HCT116 (cell line): Measurements from ENCODE around the gene FAM193A. TPM values are rescaled to one million over a fixed set of nuclear protein-coding genes. Genes with fewer than 3 reads are reported as not detected.

Source experiments
- ATAC-seq: fragments of 200-7000 bp; cut with Tn5 transposase; 2 replicates; pipeline ENCODE4 v1.9.1; 2020; ENCODE audit warnings: mild to moderate bottlenecking, moderate library complexity
- BruUV-seq: library from RNA; stranded (reverse); fragments of 400-500 nt; replicated peaks from 2 replicates; lab custom pipeline; 2021; lab: Mats Ljungman, UMichigan
- CTCF ChIA-PET: fragments of 300-600 bp; sonication (Branson Sonifier 250); formaldehyde crosslinking; loops from one replicate; lab custom pipeline; 2021; ENCODE audit warnings: antibody characterized with exemption; lab: Charles Lee
- POLR2A ChIA-PET: fragments of 300-600, 350-600 bp; sonication (Branson Sonifier 250); formaldehyde crosslinking; loops from one replicate; lab custom pipeline; 2021; ENCODE audit warnings: antibody characterized with exemption; lab: Charles Lee
- RAD21 ChIA-PET, 2 experiments: fragments of 300-600 bp; sonication (Branson Sonifier 250); formaldehyde crosslinking; loops; one replicate each; lab custom pipeline; 2023; ENCODE audit warnings: low total read pairs in 2 of 2; ENCODE audit not compliant: uncharacterized antibody in 2 of 2, unreplicated experiment in 2 of 2, low non-redundant PET in 1 of 2; lab: Charles Lee
- DNase-seq: peaks from one replicate; pipeline ENCODE4 v3.0.0-alpha.2; 2010; ENCODE audit warnings: low read depth, low spot score
- H2AFZ ChIP-seq: fragments of 200-600 bp; shearing (Covaris generic), sonication (generic); 2 replicates; pipeline ENCODE4 v1.6.1; 2017; ENCODE audit warnings: low read depth, mixed run types, mixed read lengths, antibody characterized with exemption, low read length; ENCODE audit not compliant: poor library complexity, severe bottlenecking
- H3K27ac ChIP-seq: 2 replicates; pipeline ENCODE4 v1.5.1; 2012; ENCODE audit warnings: low read depth, low read length
- H3K27me3 ChIP-seq: fragments of 200-600 bp; sonication (generic); 2 replicates; pipeline ENCODE4 v1.6.1; 2016; ENCODE audit warnings: mixed run types, low read length, mixed read lengths; ENCODE audit not compliant: insufficient read depth
- H3K36me3 ChIP-seq, 2 experiments: fragments of 200-500 bp in 1 of 2; fragments of 200-600 bp in 1 of 2; sonication (Bioruptor generic) in 1 of 2; sonication (generic) in 1 of 2; 2 replicates each; pipeline versions ENCODE4 v1.5.1 to v1.6.1; 2014 to 2016; ENCODE audit warnings: low read length in 2 of 2, inconsistent platforms in 1 of 2, mixed read lengths in 1 of 2, mixed run types in 1 of 2; ENCODE audit not compliant: insufficient read depth in 2 of 2, control insufficient read depth in 1 of 2
- H3K4me1 ChIP-seq, 2 experiments: fragments of 200-600 bp in 1 of 2; sonication (generic) in 1 of 2; 2 replicates each; pipeline versions ENCODE4 v1.5.1 to v1.6.1; 2012 to 2017; ENCODE audit warnings: low read length in 2 of 2, inconsistent platforms in 1 of 2, mild to moderate bottlenecking in 1 of 2, mixed read lengths in 1 of 2, mixed run types in 1 of 2, moderate library complexity in 1 of 2; ENCODE audit not compliant: insufficient read depth in 2 of 2, control insufficient read depth in 1 of 2
- H3K4me2 ChIP-seq: fragments of 200-600 bp; sonication (generic); 2 replicates; pipeline ENCODE4 v1.6.1; 2017; ENCODE audit warnings: mixed run types, low read length, mixed read lengths
- H3K4me3 ChIP-seq, 2 experiments: fragments of 200-600 bp in 1 of 2; sonication (generic) in 1 of 2; replicated peaks in 1 of 2; 2 replicates each; pipeline ENCODE4 v1.5.1; 2011 to 2016; ENCODE audit warnings: low read length in 2 of 2, control low read depth in 1 of 2, low read depth in 1 of 2, mild to moderate bottlenecking in 1 of 2, mixed read lengths in 1 of 2, mixed run types in 1 of 2
- H3K79me2 ChIP-seq: fragments of 200-600 bp; sonication (generic); 2 replicates; pipeline ENCODE4 v1.6.1; 2017; ENCODE audit warnings: mild to moderate bottlenecking, mixed run types, low read length, moderate library complexity, mixed read lengths; ENCODE audit not compliant: insufficient read depth
- H3K9ac ChIP-seq: fragments of 200-600 bp; sonication (generic); 2 replicates; pipeline ENCODE4 v1.6.1; 2016; ENCODE audit warnings: low read length, mixed read lengths
- H3K9me2 ChIP-seq: fragments of 200-600 bp; sonication (generic), shearing (Covaris generic); 2 replicates; pipeline ENCODE4 v1.6.1; 2017; ENCODE audit warnings: mixed run types, mild to moderate bottlenecking, moderate library complexity; ENCODE audit not compliant: insufficient read depth
- H3K9me3 ChIP-seq, 2 experiments: fragments of 200-500 bp in 1 of 2; fragments of 200-600 bp in 1 of 2; sonication (Bioruptor generic) in 1 of 2; sonication (generic) in 1 of 2; 2 replicates each; pipeline ENCODE4 v1.6.1; 2014 to 2017; ENCODE audit warnings: low read length in 2 of 2, mixed read lengths in 2 of 2, inconsistent platforms in 1 of 2, low read depth in 1 of 2, mild to moderate bottlenecking in 1 of 2, mixed run types in 1 of 2, moderate library complexity in 1 of 2; ENCODE audit not compliant: control insufficient read depth in 1 of 2, insufficient read depth in 1 of 2
- H4K20me1 ChIP-seq: fragments of 200-600 bp; sonication (generic), shearing (Covaris generic); 2 replicates; pipeline ENCODE4 v1.6.1; 2017; ENCODE audit warnings: mixed run types, mild to moderate bottlenecking, moderate library complexity; ENCODE audit not compliant: insufficient read depth
- CEBPB ChIP-seq: IDR thresholded peaks from 2 replicates; pipeline ENCODE4 v1.6.1; 2012; ENCODE audit warnings: low read depth
- EGR1 ChIP-seq: IDR thresholded peaks from 2 replicates; pipeline ENCODE4 v1.6.1; 2012; ENCODE audit warnings: low read depth
- EZH2 ChIP-seq: fragments of 200-600 bp; sonication (generic); IDR thresholded peaks from 2 replicates; pipeline ENCODE4 v1.6.1; 2017; ENCODE audit warnings: antibody characterized with exemption, mixed run types
- JUND ChIP-seq: IDR thresholded peaks from 2 replicates; pipeline ENCODE4 v1.6.1; 2012
- POLR2A ChIP-seq: IDR thresholded peaks from 2 replicates; pipeline ENCODE4 v1.7.0; 2011; ENCODE audit warnings: borderline replicate concordance; ENCODE audit not compliant: insufficient read depth, insufficient read length; ENCODE audit errors: extremely low read depth
- SP1 ChIP-seq: IDR thresholded peaks from 2 replicates; pipeline ENCODE4 v1.6.1; 2012; ENCODE audit warnings: low read depth
- TCF7L2 ChIP-seq: IDR thresholded peaks from 2 replicates; pipeline ENCODE4 v1.7.0; 2011; ENCODE audit warnings: borderline replicate concordance, inconsistent platforms; ENCODE audit not compliant: insufficient read depth, insufficient read length; ENCODE audit errors: extremely low read depth
- ZFX ChIP-seq: fragments of 450-650 bp; IDR thresholded peaks from 2 replicates; pipeline ENCODE4 v1.6.1; 2017
- ZNF274 ChIP-seq: fragments of 200-500 bp; sonication (Bioruptor generic); IDR thresholded peaks from 2 replicates; pipeline ENCODE4 v1.6.1; 2014; ENCODE audit warnings: mild to moderate bottlenecking, low read depth, low read length, inconsistent platforms
- intact Hi-C: fragments of 100-400 bp; cut with micrococcal nuclease; formaldehyde crosslinking; loops from 2 replicates; pipeline ENCODE4 v1.10.0; 2022
- total RNA-seq: library from RNA; stranded (reverse); gene quantifications from one replicate; pipeline ENCODE4 v1.2.1, GENCODE V29; 2021; ENCODE audit not compliant: unreplicated experiment
- TF ChIP-seq, protein P1 (sequence below), 3 experiments: fragments of 200-600 bp in 1 of 3; sonication (generic) in 1 of 3; IDR thresholded peaks in 2 of 3; conservative IDR thresholded peaks in 1 of 3; 2 replicates each; pipeline ENCODE4 v1.5.1; 2012 to 2017; ENCODE audit warnings: low read depth in 2 of 3, low read length in 2 of 3, antibody characterized with exemption in 1 of 3, borderline replicate concordance in 1 of 3, control low read depth in 1 of 3, mild to moderate bottlenecking in 1 of 3, mixed read lengths in 1 of 3, mixed run types in 1 of 3, moderate library complexity in 1 of 3; ENCODE audit not compliant: insufficient read depth in 1 of 3
- TF ChIP-seq, protein P2 (sequence below): IDR thresholded peaks from 2 replicates; pipeline ENCODE4 v1.6.1; 2011; ENCODE audit warnings: mild to moderate bottlenecking, low read length, moderate library complexity; ENCODE audit not compliant: insufficient replicate concordance; ENCODE audit errors: extremely low read depth

Gene FAM193A
- total RNA-seq, 1 experiment from 2014 or later, result 15.7 TPM

DNA sequence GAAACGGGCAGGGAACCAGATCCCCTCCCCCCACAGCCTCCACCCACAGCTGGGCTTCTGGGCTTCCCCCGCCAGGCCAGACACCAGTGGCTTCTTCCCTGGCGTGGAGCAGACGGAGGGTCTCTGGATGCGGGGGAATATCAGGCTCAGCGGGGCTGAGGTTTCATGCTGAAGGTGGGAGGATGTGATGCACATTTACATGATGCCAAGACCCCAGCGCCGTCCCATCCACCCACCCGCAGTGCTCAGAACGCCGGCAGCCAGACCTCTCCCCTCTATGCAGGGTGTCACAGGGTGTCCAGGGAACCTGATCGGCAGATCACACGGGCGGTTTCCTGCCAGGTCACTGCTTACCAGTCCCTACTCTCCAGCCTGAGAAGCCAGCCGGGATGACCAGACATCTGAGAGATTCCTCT, 232.5 kb downstream of the FAM193A start:
- Histone ChIP-seq H3K4me3 (no peak overlapping the region), H4K20me1 (no peaks in the 10 kb centered on the region), H3K79me2 (no peaks in the 10 kb centered on the region), H3K27me3 (no peaks in the 10 kb centered on the region), H3K36me3 (no peaks in the 10 kb centered on the region), H3K9ac (no peak overlapping the region), H3K4me2 (no peak overlapping the region), H3K9me2 (no peaks in the 10 kb centered on the region), H3K4me1 (peaks cover 2 to 7% of the 10 kb centered on the region in 2 experiments; a peak in 2 of 4 replicates), H3K27ac (no peak overlapping the region), H2AFZ (no peak overlapping the region), H3K9me3 (no peaks in the 10 kb centered on the region)
- TF ChIP-seq EZH2, result no peak
- no peak for TF ChIP-seq CEBPB
- TF ChIP-seq SP1, result no peak
- no peak for TF ChIP-seq ZNF274
- TF ChIP-seq EGR1, result no peak
- TF ChIP-seq TCF7L2, result no peak
- TF ChIP-seq, protein P1, sequence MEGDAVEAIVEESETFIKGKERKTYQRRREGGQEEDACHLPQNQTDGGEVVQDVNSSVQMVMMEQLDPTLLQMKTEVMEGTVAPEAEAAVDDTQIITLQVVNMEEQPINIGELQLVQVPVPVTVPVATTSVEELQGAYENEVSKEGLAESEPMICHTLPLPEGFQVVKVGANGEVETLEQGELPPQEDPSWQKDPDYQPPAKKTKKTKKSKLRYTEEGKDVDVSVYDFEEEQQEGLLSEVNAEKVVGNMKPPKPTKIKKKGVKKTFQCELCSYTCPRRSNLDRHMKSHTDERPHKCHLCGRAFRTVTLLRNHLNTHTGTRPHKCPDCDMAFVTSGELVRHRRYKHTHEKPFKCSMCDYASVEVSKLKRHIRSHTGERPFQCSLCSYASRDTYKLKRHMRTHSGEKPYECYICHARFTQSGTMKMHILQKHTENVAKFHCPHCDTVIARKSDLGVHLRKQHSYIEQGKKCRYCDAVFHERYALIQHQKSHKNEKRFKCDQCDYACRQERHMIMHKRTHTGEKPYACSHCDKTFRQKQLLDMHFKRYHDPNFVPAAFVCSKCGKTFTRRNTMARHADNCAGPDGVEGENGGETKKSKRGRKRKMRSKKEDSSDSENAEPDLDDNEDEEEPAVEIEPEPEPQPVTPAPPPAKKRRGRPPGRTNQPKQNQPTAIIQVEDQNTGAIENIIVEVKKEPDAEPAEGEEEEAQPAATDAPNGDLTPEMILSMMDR (IDR thresholded peaks at IDR 0.05 in 2 of 3, conservative IDR thresholded peaks at IDR 0.05 in 1 of 3; ENCODE audit: borderline replicate concordance in 1 of 3, insufficient read depth in 1 of 3, low read depth in 2 of 3, low read length in 2 of 3), result no peak
- TF ChIP-seq POLR2A, result no peak
- no peak for TF ChIP-seq ZFX
- TF ChIP-seq, protein P2, sequence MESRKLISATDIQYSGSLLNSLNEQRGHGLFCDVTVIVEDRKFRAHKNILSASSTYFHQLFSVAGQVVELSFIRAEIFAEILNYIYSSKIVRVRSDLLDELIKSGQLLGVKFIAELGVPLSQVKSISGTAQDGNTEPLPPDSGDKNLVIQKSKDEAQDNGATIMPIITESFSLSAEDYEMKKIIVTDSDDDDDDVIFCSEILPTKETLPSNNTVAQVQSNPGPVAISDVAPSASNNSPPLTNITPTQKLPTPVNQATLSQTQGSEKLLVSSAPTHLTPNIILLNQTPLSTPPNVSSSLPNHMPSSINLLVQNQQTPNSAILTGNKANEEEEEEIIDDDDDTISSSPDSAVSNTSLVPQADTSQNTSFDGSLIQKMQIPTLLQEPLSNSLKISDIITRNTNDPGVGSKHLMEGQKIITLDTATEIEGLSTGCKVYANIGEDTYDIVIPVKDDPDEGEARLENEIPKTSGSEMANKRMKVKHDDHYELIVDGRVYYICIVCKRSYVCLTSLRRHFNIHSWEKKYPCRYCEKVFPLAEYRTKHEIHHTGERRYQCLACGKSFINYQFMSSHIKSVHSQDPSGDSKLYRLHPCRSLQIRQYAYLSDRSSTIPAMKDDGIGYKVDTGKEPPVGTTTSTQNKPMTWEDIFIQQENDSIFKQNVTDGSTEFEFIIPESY, result no peak
- TF ChIP-seq JUND, result no peak
- POLR2A ChIA-PET, result no interaction called here
- CTCF ChIA-PET, result no interaction called here
- no TSS peak for BruUV-seq
- intact Hi-C loops, result no loop called here
- no peak for ATAC-seq
- no peak for DNase-seq
- RAD21 ChIA-PET, result no interaction called here
